HL-60 (cell line): ENCODE results near the gene GRHL1.
A peak's percentile ranks its signal among the peaks of the same experiment; 100 is the strongest.

Source experiments
- DNase-seq, 2 experiments: peaks; one replicate each; pipeline ENCODE4 v3.0.0-alpha.2; 2010 to 2020; ENCODE audit warnings: low read depth in 1 of 2, low spot score in 1 of 2
- H3K27ac ChIP-seq: fragments of 250-450 bp; sonication (Bioruptor Pico); replicated peaks from 2 replicates; pipeline ENCODE4 v1.5.1; 2020; ENCODE audit warnings: mild to moderate bottlenecking, moderate library complexity
- H3K27me3 ChIP-seq: fragments of 250-450 bp; sonication (Bioruptor Pico); 2 replicates; pipeline ENCODE4 v1.5.1; 2021; ENCODE audit warnings: mild to moderate bottlenecking, moderate library complexity; ENCODE audit not compliant: insufficient read depth, poor library complexity, severe bottlenecking
- H3K4me3 ChIP-seq: replicated peaks from 2 replicates; pipeline ENCODE4 v1.5.1; 2011; ENCODE audit warnings: mild to moderate bottlenecking, control low read depth, low read length; ENCODE audit not compliant: insufficient read depth
- CTCF ChIP-seq: IDR thresholded peaks from one replicate; pipeline ENCODE4 v1.5.1; 2011; ENCODE audit warnings: low read length, control low read depth, inconsistent platforms; ENCODE audit not compliant: insufficient read depth
- GABPA ChIP-seq: IDR thresholded peaks from 2 replicates; pipeline ENCODE4 v1.6.1; 2012; ENCODE audit warnings: low read depth
- POLR2AphosphoS5 ChIP-seq: IDR thresholded peaks from 2 replicates; pipeline ENCODE4 v1.6.1; 2012; ENCODE audit warnings: low read depth
- SPI1 ChIP-seq: IDR thresholded peaks from 2 replicates; pipeline ENCODE4 v1.6.1; 2012; ENCODE audit warnings: low read depth, mild to moderate bottlenecking, borderline replicate concordance
- TF ChIP-seq, protein P1 (sequence below): IDR thresholded peaks from 2 replicates; pipeline ENCODE4 v1.6.1; 2012; ENCODE audit warnings: low read depth; ENCODE audit not compliant: insufficient replicate concordance

The GRHL1 gene

DNA sequence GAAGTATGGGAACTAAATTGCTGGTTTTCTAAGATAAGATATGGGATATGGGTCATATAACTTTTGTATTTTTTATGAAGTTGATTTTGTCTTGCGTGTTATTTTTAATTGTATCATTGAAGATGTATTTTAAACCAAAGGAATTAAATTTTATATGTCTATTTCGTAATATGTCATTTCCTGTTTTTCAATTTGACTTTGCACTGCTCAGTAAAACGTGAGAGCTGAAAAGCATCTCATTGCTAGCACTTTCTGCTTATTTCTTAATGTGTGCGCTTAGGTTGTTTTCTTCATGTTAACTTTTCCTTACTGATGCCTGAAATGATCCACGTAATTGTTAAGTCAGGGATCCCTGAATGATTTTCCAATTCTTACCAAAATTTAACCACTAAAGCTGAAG lies 50.6 kb downstream of the GRHL1 start:
- no peak overlapping the region for H3K27ac ChIP-seq
- H3K4me3 ChIP-seq = no peak overlapping the region
- no peak for DNase-seq
- H3K27me3 ChIP-seq = no peaks in the 10 kb centered on the region
- peak; percentile 19; the same call in 1 of the 2 replicates for TF ChIP-seq SPI1
- TF ChIP-seq, protein P1, sequence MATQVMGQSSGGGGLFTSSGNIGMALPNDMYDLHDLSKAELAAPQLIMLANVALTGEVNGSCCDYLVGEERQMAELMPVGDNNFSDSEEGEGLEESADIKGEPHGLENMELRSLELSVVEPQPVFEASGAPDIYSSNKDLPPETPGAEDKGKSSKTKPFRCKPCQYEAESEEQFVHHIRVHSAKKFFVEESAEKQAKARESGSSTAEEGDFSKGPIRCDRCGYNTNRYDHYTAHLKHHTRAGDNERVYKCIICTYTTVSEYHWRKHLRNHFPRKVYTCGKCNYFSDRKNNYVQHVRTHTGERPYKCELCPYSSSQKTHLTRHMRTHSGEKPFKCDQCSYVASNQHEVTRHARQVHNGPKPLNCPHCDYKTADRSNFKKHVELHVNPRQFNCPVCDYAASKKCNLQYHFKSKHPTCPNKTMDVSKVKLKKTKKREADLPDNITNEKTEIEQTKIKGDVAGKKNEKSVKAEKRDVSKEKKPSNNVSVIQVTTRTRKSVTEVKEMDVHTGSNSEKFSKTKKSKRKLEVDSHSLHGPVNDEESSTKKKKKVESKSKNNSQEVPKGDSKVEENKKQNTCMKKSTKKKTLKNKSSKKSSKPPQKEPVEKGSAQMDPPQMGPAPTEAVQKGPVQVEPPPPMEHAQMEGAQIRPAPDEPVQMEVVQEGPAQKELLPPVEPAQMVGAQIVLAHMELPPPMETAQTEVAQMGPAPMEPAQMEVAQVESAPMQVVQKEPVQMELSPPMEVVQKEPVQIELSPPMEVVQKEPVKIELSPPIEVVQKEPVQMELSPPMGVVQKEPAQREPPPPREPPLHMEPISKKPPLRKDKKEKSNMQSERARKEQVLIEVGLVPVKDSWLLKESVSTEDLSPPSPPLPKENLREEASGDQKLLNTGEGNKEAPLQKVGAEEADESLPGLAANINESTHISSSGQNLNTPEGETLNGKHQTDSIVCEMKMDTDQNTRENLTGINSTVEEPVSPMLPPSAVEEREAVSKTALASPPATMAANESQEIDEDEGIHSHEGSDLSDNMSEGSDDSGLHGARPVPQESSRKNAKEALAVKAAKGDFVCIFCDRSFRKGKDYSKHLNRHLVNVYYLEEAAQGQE = no peak

GRCh38 chr2:10002681-10003080 lies 51.2 kb downstream of the GRHL1 start:
- Histone ChIP-seq H3K27ac (no peak overlapping the region), H3K27me3 (no peaks in the 10 kb centered on the region), H3K4me3 (no peak overlapping the region)
- no peak for TF ChIP-seq CTCF
- TF ChIP-seq, protein P1 = no peak
- TF ChIP-seq GABPA = no peak
- no peak for TF ChIP-seq SPI1
- TF ChIP-seq POLR2AphosphoS5 = no peak
- no peak for DNase-seq

DNA sequence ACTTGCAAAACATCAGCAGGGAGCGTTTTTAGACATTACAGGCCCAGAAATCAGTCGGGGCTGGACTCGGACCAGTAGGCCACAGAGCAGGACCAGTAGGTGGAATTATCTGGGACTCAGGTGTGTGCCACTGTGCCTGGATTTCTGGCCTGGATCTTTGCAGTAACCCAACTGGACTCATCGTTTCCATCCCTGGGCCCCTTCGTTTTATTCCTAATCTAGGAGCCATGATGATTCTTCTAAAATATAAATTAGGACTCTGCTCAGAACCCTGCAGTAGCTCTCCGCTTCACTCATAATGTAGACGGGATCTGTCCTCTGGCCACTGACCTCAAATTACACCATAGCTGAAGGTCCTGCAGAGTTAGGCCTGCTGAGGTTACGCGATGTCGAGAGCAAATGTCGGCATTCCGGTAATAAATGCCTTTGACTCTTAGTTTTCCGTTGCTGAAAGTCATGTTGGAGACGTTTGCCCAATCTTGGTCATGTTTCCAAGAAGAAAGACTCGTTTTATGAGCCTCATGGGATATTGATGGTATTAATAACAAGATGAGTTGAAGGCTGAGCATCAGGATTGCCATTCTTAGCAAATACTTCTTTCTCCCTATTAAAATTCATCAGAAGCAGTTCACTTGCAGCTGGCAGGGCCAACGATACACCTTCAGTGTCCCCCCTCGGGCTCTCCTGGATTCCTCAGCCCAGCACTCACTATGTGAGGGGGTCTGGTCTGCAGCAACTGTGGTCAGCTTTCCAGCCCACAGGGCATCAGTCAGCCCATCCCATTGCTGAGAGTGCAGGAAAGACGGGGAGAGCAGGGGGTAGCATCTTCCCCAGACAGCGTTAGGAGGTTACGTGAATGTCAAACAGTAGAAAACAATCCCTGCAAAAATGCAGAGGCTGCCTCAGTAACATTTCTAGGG lies 52.0 kb downstream of the GRHL1 start:
- Histone ChIP-seq H3K4me3 (no peak overlapping the region), H3K27ac (no peak overlapping the region)
- no peak for DNase-seq

More for the DNA sequence above, 52.0 kb downstream of the GRHL1 start:
- TF ChIP-seq GABPA (no peak), SPI1 (no peak), CTCF (no peak), POLR2AphosphoS5 (no peak)
- TF ChIP-seq, protein P1 = no peak
- no peaks in the 10 kb centered on the region for H3K27me3 ChIP-seq
